GM12878 (cell line): ENCODE results near the gene USB1.

Experiments used
- EED ChIP-seq: sonication (generic); IDR thresholded peaks from 2 replicates; pipeline ENCODE4 v1.6.1; 2016; ENCODE audit warnings: antibody characterized with exemption, low read depth
- EP300 ChIP-seq, 2 experiments: fragments of 150-350 bp in 1 of 2; IDR thresholded peaks; 2 replicates each; pipeline ENCODE4 v1.6.1; 2011 to 2012; ENCODE audit warnings: low read depth in 2 of 2, low read length in 2 of 2, borderline replicate concordance in 1 of 2, improper control_type of control experiment in 1 of 2, inconsistent platforms in 1 of 2; ENCODE audit not compliant: control insufficient read depth in 1 of 2
- EZH2 ChIP-seq: IDR thresholded peaks from 2 replicates; pipeline ENCODE4 v1.6.1; 2012; ENCODE audit warnings: low read depth, mild to moderate bottlenecking, control low read depth, inconsistent platforms, low read length, borderline replicate concordance; ENCODE audit not compliant: control insufficient read depth
- GABPA ChIP-seq: IDR thresholded peaks from 2 replicates; pipeline ENCODE4 v1.6.1; 2014; ENCODE audit warnings: antibody characterized with exemption, low read depth, mild to moderate bottlenecking, inconsistent platforms
- NFYB ChIP-seq: IDR thresholded peaks from 2 replicates; pipeline ENCODE4 v1.6.1; 2011; ENCODE audit warnings: low read depth, mild to moderate bottlenecking, low read length, improper control_type of control experiment, moderate library complexity; ENCODE audit not compliant: insufficient read depth
- POLR2AphosphoS5 ChIP-seq: IDR thresholded peaks from 2 replicates; pipeline ENCODE4 v1.6.1; 2011; ENCODE audit warnings: mild to moderate bottlenecking, low read length, inconsistent platforms
- RAD21 ChIP-seq: IDR thresholded peaks from 2 replicates; pipeline ENCODE4 v1.6.1; 2011; ENCODE audit warnings: mild to moderate bottlenecking, low read depth, low read length, moderate library complexity; ENCODE audit not compliant: insufficient read depth
- RELA ChIP-seq: fragments of 450-650 bp; IDR thresholded peaks from 2 replicates; pipeline ENCODE4 v1.8.0; 2014; ENCODE audit warnings: borderline replicate concordance; ENCODE audit not compliant: partially characterized antibody
- SMC3 ChIP-seq: IDR thresholded peaks from 2 replicates; pipeline ENCODE4 v1.6.1; 2011; ENCODE audit warnings: low read length, improper control_type of control experiment, borderline replicate concordance
- TCF12 ChIP-seq: IDR thresholded peaks from 2 replicates; pipeline ENCODE4 v1.6.1; 2011; ENCODE audit warnings: low read depth, mild to moderate bottlenecking, low read length
- TF ChIP-seq, protein P1 (sequence below), 3 experiments: IDR thresholded peaks in 2 of 3; conservative IDR thresholded peaks in 1 of 3; 2 replicates each; pipeline ENCODE4 v1.5.1; 2011; ENCODE audit warnings: low read depth in 3 of 3, low read length in 3 of 3, mild to moderate bottlenecking in 3 of 3, control low read depth in 2 of 3, moderate library complexity in 2 of 3, inconsistent platforms in 1 of 3, mixed read lengths in 1 of 3; ENCODE audit not compliant: control insufficient read depth in 2 of 3, insufficient read depth in 1 of 3; ENCODE audit errors: extremely low read depth in 1 of 3

DNA sequence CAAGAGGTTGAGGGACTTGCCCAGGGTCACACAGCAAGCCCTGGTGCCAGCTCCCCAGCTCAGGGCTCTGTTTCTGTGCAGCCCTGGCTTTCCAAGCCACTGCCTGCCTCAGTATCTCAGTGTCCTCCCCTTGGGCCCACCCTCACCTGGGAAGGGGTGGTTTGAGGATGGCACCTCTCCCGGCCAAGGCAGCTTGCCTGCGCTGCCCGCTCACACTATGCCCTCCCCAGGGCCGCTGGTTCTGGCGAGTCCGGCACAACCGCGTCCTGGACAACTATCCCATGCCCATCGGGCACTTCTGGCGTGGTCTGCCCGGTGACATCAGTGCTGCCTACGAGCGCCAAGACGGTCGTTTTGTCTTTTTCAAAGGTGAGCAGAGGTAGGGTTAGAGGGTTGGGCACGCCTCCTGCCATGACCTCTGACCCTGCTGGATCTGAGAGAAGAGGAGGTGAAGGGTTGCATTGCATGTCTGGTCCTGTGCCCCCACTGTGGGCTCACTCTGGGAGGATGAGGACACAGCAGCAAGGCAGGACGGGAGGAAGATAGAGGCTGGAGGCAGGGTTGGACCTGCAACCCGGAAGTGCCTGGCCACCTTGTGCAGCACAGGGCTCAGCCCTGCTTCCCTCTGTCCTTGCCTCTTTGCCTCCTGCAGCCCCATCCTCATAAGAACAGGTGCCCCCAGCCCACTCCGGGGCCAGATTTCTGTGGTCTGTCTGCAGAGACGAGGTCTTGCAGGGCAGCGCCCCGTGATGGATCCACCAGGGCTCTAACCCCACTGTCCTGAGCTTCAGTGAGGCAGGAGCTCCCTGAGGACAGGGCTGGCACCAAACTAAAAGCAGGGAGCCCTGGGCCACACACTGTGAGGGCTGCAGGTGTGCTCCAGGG, 41.0 kb downstream of the USB1 start:
- TF ChIP-seq RAD21 = no peak
- TF ChIP-seq EED = no peak
- TF ChIP-seq SMC3 = no peak
- no peak for TF ChIP-seq POLR2AphosphoS5
- TF ChIP-seq EZH2 = no peak
- TF ChIP-seq, protein P1, sequence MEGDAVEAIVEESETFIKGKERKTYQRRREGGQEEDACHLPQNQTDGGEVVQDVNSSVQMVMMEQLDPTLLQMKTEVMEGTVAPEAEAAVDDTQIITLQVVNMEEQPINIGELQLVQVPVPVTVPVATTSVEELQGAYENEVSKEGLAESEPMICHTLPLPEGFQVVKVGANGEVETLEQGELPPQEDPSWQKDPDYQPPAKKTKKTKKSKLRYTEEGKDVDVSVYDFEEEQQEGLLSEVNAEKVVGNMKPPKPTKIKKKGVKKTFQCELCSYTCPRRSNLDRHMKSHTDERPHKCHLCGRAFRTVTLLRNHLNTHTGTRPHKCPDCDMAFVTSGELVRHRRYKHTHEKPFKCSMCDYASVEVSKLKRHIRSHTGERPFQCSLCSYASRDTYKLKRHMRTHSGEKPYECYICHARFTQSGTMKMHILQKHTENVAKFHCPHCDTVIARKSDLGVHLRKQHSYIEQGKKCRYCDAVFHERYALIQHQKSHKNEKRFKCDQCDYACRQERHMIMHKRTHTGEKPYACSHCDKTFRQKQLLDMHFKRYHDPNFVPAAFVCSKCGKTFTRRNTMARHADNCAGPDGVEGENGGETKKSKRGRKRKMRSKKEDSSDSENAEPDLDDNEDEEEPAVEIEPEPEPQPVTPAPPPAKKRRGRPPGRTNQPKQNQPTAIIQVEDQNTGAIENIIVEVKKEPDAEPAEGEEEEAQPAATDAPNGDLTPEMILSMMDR (IDR thresholded peaks at IDR 0.05 in 2 of 3, conservative IDR thresholded peaks at IDR 0.05 in 1 of 3; ENCODE audit: control insufficient read depth in 2 of 3, extremely low read depth in 1 of 3, insufficient read depth in 1 of 3, low read depth in 3 of 3, low read length in 3 of 3) = no peak
- TF ChIP-seq RELA = no peak
- TF ChIP-seq GABPA = no peak
- TF ChIP-seq NFYB = no peak
- no peak for TF ChIP-seq EP300 (IDR thresholded peaks at IDR 0.05; ENCODE audit: borderline replicate concordance in 1 of 2, control insufficient read depth in 1 of 2, low read depth in 2 of 2, low read length in 2 of 2)
- TF ChIP-seq TCF12 = no peak
